GM12864 (cell line): ENCODE results near the gene CLDND2.

Experiments used
- DNase-seq: peaks from one replicate; pipeline ENCODE4 v3.0.0-alpha.2; 2011; ENCODE audit warnings: low read depth
- H3K4me3 ChIP-seq: 2 replicates; pipeline ENCODE4 v1.5.1; 2011; ENCODE audit warnings: mild to moderate bottlenecking, low read depth, low read length, control low read depth
- TF ChIP-seq, protein P1 (sequence below): IDR thresholded peaks from 2 replicates; pipeline ENCODE4 v1.5.1; 2011; ENCODE audit warnings: low read depth, mild to moderate bottlenecking, moderate library complexity, low read length, control low read depth, inconsistent platforms; ENCODE audit errors: missing control alignments

Gene CLDND2

GRCh38 chr19:51345076-51345620 is 23.7 kb downstream of the CLDND2 start:
- H3K4me3 ChIP-seq: no peak overlapping the region
- no peak for DNase-seq
- TF ChIP-seq, protein P1, sequence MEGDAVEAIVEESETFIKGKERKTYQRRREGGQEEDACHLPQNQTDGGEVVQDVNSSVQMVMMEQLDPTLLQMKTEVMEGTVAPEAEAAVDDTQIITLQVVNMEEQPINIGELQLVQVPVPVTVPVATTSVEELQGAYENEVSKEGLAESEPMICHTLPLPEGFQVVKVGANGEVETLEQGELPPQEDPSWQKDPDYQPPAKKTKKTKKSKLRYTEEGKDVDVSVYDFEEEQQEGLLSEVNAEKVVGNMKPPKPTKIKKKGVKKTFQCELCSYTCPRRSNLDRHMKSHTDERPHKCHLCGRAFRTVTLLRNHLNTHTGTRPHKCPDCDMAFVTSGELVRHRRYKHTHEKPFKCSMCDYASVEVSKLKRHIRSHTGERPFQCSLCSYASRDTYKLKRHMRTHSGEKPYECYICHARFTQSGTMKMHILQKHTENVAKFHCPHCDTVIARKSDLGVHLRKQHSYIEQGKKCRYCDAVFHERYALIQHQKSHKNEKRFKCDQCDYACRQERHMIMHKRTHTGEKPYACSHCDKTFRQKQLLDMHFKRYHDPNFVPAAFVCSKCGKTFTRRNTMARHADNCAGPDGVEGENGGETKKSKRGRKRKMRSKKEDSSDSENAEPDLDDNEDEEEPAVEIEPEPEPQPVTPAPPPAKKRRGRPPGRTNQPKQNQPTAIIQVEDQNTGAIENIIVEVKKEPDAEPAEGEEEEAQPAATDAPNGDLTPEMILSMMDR: no peak

GRCh38 chr19:51342631-51343569 is 25.9 kb downstream of the CLDND2 start:
- TF ChIP-seq, protein P1: no peak
- no peak for DNase-seq
- no peak overlapping the region for H3K4me3 ChIP-seq

DNA sequence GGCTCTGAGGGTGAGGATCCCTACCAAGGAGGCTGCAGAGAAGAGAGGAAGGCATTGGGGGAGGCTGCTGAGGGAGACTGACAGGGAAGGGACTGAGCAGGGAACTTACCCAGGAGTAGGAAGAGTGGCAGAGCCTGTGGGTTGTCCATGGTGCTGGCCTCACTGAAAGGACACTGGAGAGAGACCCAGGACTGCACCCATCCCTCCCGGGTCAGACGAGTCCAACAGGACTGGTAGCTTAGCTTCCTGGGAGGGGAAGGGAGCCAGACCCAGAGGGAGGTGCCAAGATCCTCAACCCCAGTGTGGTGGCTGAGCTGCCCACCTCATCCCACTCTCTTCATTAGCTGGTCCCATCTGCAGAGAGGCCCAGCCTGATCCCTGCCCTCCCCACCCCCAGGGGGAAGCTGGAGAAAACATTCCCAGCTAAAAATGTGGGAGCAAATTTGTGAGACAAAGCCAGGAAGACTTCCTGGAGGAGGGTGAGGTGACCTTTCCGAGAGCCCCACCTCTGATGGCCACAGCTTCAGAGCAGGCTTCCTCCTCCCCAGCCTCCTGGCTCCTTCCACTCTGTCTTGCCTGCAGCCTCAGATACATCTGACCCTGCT is 26.7 kb downstream of the CLDND2 start, which contains the start of gene VSIG10L:
Gene VSIG10L (minus strand): TSS at position 164 of the 605 bp plus-strand sequence. CDS start 15 bp downstream, at position 149.
- no peak for DNase-seq
- TF ChIP-seq, protein P1: no peak
- H3K4me3 ChIP-seq: no peak within 1 kb of the TSS

DNA sequence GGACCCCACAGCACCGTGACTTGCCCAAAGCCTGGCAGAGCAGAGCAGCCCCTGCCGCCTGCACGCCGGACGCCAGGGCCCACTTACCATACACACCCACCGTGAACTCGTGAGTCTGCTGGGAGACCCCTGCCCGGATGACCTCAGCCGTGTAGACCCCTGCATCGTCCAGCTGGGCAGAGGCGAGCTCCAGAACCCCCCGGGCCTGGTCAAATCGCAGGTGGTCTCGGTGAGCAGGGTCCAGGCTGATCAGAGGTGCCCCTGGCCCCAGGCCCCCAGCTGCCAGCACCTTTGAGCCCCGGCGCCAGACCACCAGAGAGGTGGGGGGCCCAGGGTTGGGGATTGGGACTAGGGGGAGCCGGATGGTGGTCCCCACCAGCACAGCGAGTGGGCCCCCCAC is 27.7 kb downstream of the CLDND2 start:
- DNase-seq: no peak
- TF ChIP-seq, protein P1: no peak
- no peak overlapping the region for H3K4me3 ChIP-seq

GRCh38 chr19:51339687-51340656 is 28.8 kb downstream of the CLDND2 start:
- TF ChIP-seq, protein P1: peak; percentile 38
- peak overlapping the region; percentile 77 for H3K4me3 ChIP-seq
- DNase-seq: peak; percentile 81

GRCh38 chr19:51339313-51339686 is 29.5 kb downstream of the CLDND2 start:
- no peak for DNase-seq
- TF ChIP-seq, protein P1: no peak
- H3K4me3 ChIP-seq: peak overlapping the region; percentile 77
